Dedifferentiated amniotic fluid mesenchymal stem cell (primary cell): ENCODE results near the gene MED12L.

Experiments
- DNase-seq: peaks from one replicate; pipeline ENCODE4 v3.0.0-alpha.2; 2016; ENCODE audit errors: extremely low spot score

The MED12L gene

GRCh38 chr3:151419806-151420205, 334.3 kb downstream of the MED12L start:
- no peak for DNase-seq

GRCh38 chr3:151421938-151422337, 336.5 kb downstream of the MED12L start:
- no peak for DNase-seq

GRCh38 chr3:151423091-151423490, 337.6 kb downstream of the MED12L start:
- no peak for DNase-seq

- no peak for DNase-seq
Measured at GRCh38 chr3:151425627-151426340, 340.3 kb downstream of the MED12L start.

- DNase-seq = no peak
Measured at GRCh38 chr3:151426341-151426657, 340.8 kb downstream of the MED12L start.

- no peak for DNase-seq
Measured at GRCh38 chr3:151428386-151428785, 342.9 kb downstream of the MED12L start.

GRCh38 chr3:151430821-151431484, 345.5 kb downstream of the MED12L start:
- DNase-seq = no peak

- no peak for DNase-seq
Measured at GRCh38 chr3:151431940-151432339, 346.5 kb downstream of the MED12L start.

- DNase-seq = no peak
Measured at GRCh38 chr3:151432616-151433372, 347.3 kb downstream of the MED12L start.

GRCh38 chr3:151434151-151434890, 348.9 kb downstream of the MED12L start:
- DNase-seq = peak; percentile 83

GRCh38 chr3:151436675-151437446, 351.4 kb downstream of the MED12L start:
- no peak for DNase-seq

GRCh38 chr3:151437906-151438305, 352.4 kb downstream of the MED12L start:
- no peak for DNase-seq

- peak; percentile 79 for DNase-seq
Measured at GRCh38 chr3:151439652-151440125, 354.2 kb downstream of the MED12L start.

GRCh38 chr3:151440940-151441339, 355.5 kb downstream of the MED12L start:
- DNase-seq = no peak

- DNase-seq = no peak
Measured at GRCh38 chr3:151443583-151443982, 358.1 kb downstream of the MED12L start.

GRCh38 chr3:151445273-151446001, 360.0 kb downstream of the MED12L start:
- DNase-seq = peak; percentile 75

GRCh38 chr3:151446002-151446340, 360.5 kb downstream of the MED12L start:
- DNase-seq = no peak

GRCh38 chr3:151452368-151452767, 366.9 kb downstream of the MED12L start:
- DNase-seq = no peak

GRCh38 chr3:151452841-151453240, 367.4 kb downstream of the MED12L start:
- DNase-seq = no peak

- no peak for DNase-seq
Measured at GRCh38 chr3:151456065-151456464, 370.6 kb downstream of the MED12L start.

GRCh38 chr3:151459358-151459757, 373.9 kb downstream of the MED12L start:
- no peak for DNase-seq
